ENCODE results near the gene DACH1.

Gene DACH1

GRCh38 chr13:71695662-71696061 is 171.3 kb downstream of the DACH1 start:
- no peak for DNase-seq

DNA sequence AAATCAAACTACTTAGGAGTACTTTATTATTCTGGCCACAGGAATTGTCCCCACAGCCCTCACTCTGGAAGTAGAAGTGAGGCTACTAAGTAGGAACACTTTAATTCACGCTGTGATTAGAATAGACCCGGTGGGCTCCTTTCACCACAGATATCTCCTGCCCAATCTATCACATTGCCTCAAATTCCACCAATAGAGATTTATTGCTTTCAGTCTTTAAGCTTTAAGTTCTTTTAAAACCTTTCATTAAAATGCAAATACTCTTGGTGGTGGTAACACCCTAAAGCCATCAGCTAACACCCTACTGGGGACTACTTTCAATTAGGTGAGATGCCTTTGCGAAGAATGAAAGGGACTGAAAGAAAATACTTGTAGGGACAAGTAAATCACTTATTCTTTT is 181.9 kb downstream of the DACH1 start:
- DNase-seq = no peak

GRCh38 chr13:71681901-71682613 is 184.9 kb downstream of the DACH1 start:
- DNase-seq = no peak

DNA sequence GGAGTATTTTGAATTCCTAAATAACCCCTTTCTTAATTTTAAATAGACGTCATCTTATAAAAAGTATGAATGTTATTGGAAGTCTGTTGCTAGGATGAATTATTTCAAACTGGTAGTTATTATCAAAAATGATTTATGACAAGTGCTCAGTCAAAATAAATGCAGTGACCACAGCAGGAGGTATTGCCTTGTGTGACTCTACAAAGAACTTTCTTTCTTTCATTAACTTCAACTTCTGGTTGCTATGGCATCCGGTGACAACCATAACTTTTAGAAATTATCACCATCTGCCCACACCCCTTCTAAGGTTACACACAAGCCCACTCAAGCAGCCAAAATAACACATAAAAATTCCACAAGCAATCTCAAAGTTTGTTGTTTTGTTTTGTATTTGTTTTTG is 189.9 kb downstream of the DACH1 start:
- no peak for DNase-seq

GRCh38 chr13:71672512-71672911 is 194.5 kb downstream of the DACH1 start:
- no peak for DNase-seq

GRCh38 chr13:71663431-71663830 is 203.6 kb downstream of the DACH1 start:
- no peak for DNase-seq

GRCh38 chr13:71661921-71662320 is 205.1 kb downstream of the DACH1 start:
- peak; percentile 33 for DNase-seq

GRCh38 chr13:71659404-71659803 is 207.6 kb downstream of the DACH1 start:
- DNase-seq = no peak

GRCh38 chr13:71645467-71645866 is 221.5 kb downstream of the DACH1 start:
- DNase-seq = no peak

DNA sequence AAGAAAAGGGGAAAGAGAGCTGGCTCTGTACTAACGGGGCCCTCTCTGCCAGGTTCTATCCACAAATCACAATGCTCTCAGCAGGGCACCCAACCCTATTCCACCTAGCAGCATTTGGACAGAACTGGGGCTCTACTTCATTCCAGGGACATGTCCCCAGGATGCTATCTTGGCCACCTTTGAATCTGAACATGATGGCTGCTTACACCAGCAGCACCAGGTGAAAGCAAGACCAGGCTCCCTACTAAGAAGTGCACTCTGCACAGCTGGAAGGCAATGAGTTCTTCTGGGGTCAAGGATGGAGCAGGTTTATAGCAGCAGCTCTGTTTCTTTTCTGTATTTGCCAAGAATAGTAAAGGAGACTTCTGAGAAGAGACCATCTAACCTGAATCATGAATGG is 222.4 kb downstream of the DACH1 start:
- no peak for DNase-seq

DNA sequence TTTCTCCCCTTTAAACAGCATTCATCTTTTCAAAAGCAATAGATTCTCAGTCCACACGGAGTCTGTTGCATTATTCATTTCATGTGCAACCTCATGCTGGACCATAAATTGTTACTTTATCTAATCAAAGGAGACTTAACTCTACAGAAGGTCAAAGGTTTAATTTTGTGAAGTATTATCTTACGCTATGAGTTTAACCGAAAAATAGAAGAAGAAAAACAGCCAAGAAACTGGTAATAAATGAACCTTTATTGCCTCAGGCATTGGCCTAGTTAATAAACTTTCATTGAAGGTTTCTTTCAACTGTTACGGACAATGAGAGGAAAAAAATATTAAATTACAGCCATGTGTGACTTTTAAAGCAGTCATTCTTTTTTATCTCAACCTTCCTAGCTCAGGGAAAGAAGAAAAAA is 223.6 kb downstream of the DACH1 start:
- DNase-seq = no peak

GRCh38 chr13:71638751-71639150 is 228.3 kb downstream of the DACH1 start:
- DNase-seq = no peak

- no peak for DNase-seq
Measured at GRCh38 chr13:71634602-71635443, 232.2 kb downstream of the DACH1 start.

- no peak for DNase-seq
Measured at GRCh38 chr13:71634182-71634581, 232.8 kb downstream of the DACH1 start.

- DNase-seq = no peak
Measured at GRCh38 chr13:71632721-71633120, 234.3 kb downstream of the DACH1 start.

- DNase-seq = no peak
Measured at GRCh38 chr13:71632206-71632605, 234.8 kb downstream of the DACH1 start.

DNA sequence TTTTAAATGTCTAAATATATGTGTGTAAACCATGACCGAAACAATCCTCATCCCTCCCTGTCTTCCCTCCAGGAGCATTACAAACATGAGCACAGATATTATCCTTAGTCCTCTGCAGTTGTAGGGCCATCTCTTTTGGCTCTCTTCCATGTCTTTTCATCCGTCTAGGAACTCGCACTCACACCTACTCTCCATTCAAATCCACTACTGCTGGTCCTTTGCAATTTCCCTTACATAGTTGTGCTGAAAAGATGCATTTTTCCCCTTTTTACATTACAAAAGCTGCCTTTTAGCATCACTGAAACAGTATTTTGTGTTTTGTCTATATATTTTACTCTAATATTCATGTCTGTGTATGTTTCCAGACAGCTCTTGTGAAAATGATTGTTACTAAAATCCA is 237.8 kb downstream of the DACH1 start:
- DNase-seq = no peak

DNA sequence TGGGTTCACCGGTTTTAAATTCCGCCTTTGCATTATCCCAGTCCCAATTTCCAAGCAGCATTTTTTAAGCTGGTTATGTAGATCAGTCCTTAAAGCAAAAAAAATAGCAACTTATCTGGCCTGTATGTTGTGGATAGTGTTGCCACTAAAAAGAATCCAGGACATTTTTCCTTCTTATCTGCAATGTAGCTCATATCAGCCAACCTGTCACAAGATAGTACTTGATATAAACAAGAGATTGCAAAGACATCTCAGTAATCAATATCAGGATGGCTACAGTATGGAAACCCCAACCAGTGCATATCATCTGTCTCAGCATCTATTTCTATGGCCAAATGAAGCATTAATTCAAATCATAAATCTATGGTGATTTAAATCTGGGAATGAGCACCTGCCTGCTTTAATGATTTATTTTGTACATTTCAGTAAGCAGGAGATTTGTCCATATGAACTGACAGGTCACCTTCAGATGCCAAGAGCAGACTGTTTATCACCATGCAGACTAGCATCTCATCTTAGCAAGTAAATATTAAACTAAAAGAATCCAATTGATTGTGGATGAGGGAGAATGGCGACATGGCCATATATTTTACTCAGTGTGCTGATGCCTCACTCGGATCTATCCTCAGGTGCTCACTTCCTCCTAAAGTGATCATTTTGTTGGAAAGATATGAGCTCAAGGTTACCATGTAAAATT is 240.4 kb downstream of the DACH1 start:
- DNase-seq = no peak

GRCh38 chr13:71625694-71626093 is 241.3 kb downstream of the DACH1 start:
- no peak for DNase-seq

DNA sequence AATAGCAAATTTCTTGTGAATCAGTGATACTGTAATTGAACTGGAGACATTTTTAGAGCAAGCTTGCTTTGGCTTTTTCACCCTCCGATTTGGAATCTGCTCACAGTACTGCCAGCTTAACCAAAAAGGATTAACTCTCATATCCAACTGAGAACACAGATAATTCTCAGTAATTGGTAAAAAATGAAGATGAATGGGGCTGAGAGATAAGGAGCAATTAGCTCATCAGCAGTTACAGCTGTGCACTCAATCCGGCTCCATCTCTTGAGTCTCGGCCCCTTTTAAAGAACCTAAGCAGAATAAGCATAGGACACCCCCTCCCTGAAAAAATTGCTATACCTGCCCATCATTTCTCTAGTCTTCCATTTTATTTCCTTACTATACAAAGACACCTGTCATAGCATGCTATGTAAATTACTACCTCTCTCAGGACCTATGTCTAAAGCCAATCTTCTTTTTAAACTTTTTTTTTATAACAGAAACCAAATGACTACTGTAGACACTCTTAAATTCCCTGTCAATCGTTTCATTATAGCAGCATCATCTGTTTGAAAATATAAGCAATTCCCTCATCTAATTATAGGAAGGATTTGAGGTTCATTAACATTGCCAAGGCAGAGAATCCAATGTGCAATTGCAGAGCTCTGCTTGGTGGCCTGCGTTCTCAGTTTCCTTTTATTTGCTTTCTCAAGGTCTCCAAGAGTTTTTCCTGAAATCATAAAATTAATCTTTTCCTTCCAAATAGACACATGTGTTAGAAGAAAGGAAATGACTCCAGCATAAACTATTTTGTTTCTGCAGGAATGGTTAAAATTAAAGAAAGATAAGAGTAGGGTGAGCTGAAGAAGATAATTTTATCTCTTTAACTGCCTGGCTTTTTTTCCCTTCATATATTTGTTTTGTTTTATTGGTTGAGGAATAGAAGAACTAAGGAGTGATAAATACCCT is 242.1 kb downstream of the DACH1 start:
- DNase-seq = peak; percentile 33

DNA sequence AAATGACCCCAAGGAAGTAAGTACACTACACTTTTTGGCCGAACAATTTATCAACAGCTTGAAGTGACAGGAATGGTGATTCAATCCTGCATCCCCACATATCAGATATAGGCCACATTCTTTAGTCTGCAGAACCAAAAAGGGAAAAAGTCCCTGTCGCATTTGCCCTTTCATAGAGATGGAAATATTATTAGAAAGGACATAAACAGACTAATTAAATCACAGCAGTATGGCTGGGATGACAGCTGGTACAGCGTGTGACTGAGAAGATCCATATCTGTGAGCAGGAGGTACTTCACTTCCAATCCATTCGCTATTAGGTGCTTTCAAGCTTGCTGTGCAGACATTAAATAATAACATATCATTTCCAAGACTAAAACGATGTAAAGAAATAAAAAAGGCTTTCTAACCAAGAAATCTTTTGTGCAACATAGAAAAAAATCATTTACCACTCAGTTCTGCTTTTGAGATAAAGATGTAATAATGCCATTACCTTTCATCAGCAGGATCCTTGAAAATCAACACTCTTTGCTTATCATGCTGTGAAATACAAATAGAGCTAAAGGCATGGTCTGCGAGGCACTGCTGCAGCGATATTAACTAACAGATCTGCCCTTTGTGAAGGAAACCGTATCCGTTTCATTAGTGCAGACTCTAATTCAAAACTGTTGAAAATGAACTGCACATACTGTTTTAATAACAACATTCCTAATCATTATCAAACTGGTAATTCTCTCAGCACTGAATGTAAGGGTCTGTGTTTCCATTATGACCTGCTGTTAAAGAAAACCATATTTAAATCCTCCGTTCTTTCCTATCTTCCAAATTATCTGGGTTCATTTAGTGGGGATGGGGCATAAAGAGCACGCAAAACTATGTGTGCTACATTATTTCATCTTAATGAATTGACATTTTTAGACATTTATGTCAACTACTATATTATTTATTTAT is 245.6 kb downstream of the DACH1 start:
- DNase-seq = peak; percentile 96

Data from NCI-H748 treated with DMSO at 0.1 percent for 48 hours (cell line).